ENCODE results near the gene PTPRK.

- TF ChIP-seq CTCF (IDR thresholded peaks at IDR 0.05) = no peak
- TF ChIP-seq POLR2A (IDR thresholded peaks at IDR 0.05) = no peak
Measured at GRCh38 chr6:128074567-128074966, 445.8 kb downstream of the PTPRK start.

All from thyroid gland (tissue), 4 donors.